Measurements from ENCODE around the gene KLF13. TPM values are rescaled to one million over a fixed set of nuclear protein-coding genes. Genes with fewer than 3 reads are reported as not detected.

KLF13 gene
- total RNA-seq, 1 donor, result 58.6 TPM

DNA sequence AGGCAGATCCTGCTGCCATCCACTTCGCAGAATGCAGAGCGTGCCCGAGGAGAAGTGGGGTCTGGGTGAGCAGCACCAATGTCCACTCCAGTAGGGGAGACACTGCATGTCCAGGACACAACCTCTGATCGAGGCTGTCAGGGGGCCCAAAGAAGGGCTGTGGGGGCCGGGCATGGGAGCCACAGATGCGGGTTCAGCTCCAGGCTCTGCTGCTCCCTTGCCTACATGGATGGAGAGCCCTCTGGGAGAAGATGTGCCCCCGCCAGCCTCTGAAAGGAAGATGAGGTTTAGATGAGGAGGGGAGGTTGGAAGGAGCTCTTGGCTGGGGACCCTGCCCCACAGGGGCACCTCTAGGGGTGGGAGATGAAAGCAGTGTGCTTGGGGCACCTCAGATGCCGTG, 75.4 kb downstream of the KLF13 start:
- no peaks in the 10 kb centered on the region for H3K36me3 ChIP-seq (ENCODE audit: insufficient read depth, low read length)
- H2AFZ ChIP-seq (ENCODE audit: low read length), result no peak overlapping the region
- no peak for DNase-seq (ENCODE audit: insufficient read length, low spot score, missing footprints)
- TF ChIP-seq, protein P1, sequence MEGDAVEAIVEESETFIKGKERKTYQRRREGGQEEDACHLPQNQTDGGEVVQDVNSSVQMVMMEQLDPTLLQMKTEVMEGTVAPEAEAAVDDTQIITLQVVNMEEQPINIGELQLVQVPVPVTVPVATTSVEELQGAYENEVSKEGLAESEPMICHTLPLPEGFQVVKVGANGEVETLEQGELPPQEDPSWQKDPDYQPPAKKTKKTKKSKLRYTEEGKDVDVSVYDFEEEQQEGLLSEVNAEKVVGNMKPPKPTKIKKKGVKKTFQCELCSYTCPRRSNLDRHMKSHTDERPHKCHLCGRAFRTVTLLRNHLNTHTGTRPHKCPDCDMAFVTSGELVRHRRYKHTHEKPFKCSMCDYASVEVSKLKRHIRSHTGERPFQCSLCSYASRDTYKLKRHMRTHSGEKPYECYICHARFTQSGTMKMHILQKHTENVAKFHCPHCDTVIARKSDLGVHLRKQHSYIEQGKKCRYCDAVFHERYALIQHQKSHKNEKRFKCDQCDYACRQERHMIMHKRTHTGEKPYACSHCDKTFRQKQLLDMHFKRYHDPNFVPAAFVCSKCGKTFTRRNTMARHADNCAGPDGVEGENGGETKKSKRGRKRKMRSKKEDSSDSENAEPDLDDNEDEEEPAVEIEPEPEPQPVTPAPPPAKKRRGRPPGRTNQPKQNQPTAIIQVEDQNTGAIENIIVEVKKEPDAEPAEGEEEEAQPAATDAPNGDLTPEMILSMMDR (IDR thresholded peaks at IDR 0.05; ENCODE audit: extremely low read depth, low read depth, low read length), result no peak
- H3K4me3 ChIP-seq (ENCODE audit: insufficient read depth, low read length), result no peak overlapping the region
- no peaks in the 10 kb centered on the region for H3K9me3 ChIP-seq (ENCODE audit: low read depth, low read length)
- no peaks in the 10 kb centered on the region for H3K79me2 ChIP-seq (ENCODE audit: insufficient read depth, low read length)
- H3K4me1 ChIP-seq (ENCODE audit: insufficient read depth, low read length), result peaks cover 62% of the 10 kb centered on the region
- H3K27me3 ChIP-seq (ENCODE audit: insufficient read depth, low read length), result no peaks in the 10 kb centered on the region
- peak overlapping the region; percentile 74 for H3K4me2 ChIP-seq (ENCODE audit: insufficient read depth, low read length)
- no peaks in the 10 kb centered on the region for H4K20me1 ChIP-seq (ENCODE audit: insufficient read depth, low read length)
- peak overlapping the region; percentile 98 for H3K27ac ChIP-seq (ENCODE audit: low read depth, low read length)

DNA sequence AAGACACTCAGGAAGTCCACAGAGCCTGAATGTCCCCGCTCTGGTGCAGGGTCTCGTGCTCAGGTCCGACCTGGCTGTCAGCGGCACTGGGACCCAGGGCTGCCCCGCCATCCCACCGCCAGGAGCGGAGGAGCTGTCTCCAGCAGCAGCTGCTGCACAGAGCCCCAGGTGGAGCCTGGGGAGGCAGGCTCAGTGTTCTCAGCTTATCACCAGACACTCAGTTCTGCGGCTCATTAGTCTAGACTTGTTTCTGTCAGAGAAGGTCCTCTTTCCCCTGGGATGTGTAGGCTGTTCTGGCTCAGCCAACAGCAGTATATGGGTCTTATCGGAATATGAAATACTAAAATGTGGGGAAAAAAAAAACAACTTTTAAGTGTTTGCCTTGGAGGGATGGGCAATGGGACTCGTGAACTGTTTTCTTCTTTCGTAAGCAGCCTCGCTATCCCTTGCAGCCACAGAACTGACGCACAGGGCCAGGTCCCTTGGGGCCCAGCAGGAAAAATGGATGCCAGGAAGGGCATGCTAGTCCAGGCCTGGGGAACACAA, 75.9 kb downstream of the KLF13 start:
- no peaks in the 10 kb centered on the region for H3K79me2 ChIP-seq (ENCODE audit: insufficient read depth, low read length)
- H3K9me3 ChIP-seq (ENCODE audit: low read depth, low read length), result no peaks in the 10 kb centered on the region
- no peaks in the 10 kb centered on the region for H3K27me3 ChIP-seq (ENCODE audit: insufficient read depth, low read length)
- TF ChIP-seq, protein P1 (IDR thresholded peaks at IDR 0.05; ENCODE audit: extremely low read depth, low read depth, low read length), result no peak
- no peaks in the 10 kb centered on the region for H4K20me1 ChIP-seq (ENCODE audit: insufficient read depth, low read length)
- peak; percentile 96 for DNase-seq (ENCODE audit: insufficient read length, low spot score, missing footprints)
- H2AFZ ChIP-seq (ENCODE audit: low read length), result peak overlapping the region; percentile 8
- H3K4me3 ChIP-seq (ENCODE audit: insufficient read depth, low read length), result no peak overlapping the region
- H3K4me1 ChIP-seq (ENCODE audit: insufficient read depth, low read length), result peaks cover 59% of the 10 kb centered on the region
- H3K4me2 ChIP-seq (ENCODE audit: insufficient read depth, low read length), result peak overlapping the region; percentile 74
- peak overlapping the region; percentile 98 for H3K27ac ChIP-seq (ENCODE audit: low read depth, low read length)
- no peaks in the 10 kb centered on the region for H3K36me3 ChIP-seq (ENCODE audit: insufficient read depth, low read length)

DNA sequence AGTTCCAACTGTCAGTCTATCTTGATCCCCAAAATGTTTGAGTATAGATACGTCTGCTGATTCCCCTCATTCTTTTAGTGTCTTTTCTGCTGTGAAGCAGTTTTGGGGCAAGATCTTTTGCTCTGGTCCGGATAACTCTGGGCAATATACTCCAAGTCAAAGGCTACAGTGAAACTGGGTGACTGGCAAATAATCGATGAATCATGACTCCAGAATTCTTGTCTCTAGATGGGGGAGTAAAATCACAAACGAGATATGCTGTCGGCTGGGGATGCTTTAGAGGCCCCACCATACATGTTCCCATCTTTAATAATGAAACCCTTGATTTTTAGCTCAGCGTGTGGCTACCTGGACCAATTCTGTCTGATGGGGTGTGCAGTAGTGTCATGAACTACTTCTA, 76.5 kb downstream of the KLF13 start:
- Histone ChIP-seq H3K27ac (ENCODE audit: low read depth, low read length) (peak overlapping the region; percentile 98), H3K4me2 (ENCODE audit: insufficient read depth, low read length) (peak overlapping the region; percentile 74)

DNA sequence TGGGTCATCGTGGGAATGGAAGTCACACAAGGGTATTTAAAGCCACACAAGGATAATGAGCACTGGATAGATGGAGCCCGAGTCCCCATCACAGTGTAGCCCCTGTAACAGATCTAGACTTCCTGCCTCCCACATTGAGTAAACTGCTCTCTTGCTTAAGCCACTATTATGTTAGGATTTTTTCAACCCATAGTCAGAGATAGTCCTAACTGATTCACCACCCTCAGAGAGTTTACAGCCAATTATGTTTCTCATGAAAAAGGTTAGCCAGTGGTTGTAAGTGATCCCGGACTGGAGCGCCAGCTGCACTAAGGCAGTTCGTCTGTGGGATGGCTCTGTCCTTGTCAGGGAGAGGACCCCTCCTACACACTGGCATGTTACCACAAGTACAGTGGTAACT, 77.0 kb downstream of the KLF13 start:
- Histone ChIP-seq H3K79me2 (ENCODE audit: insufficient read depth, low read length) (no peaks in the 10 kb centered on the region), H4K20me1 (ENCODE audit: insufficient read depth, low read length) (no peaks in the 10 kb centered on the region), H3K4me2 (ENCODE audit: insufficient read depth, low read length) (peak overlapping the region; percentile 74), H3K4me1 (ENCODE audit: insufficient read depth, low read length) (peaks cover 49% of the 10 kb centered on the region), H2AFZ (ENCODE audit: low read length) (peak overlapping the region; percentile 38), H3K9me3 (ENCODE audit: low read depth, low read length) (no peaks in the 10 kb centered on the region), H3K36me3 (ENCODE audit: insufficient read depth, low read length) (no peaks in the 10 kb centered on the region), H3K4me3 (ENCODE audit: insufficient read depth, low read length) (no peak overlapping the region), H3K27me3 (ENCODE audit: insufficient read depth, low read length) (no peaks in the 10 kb centered on the region), H3K27ac (ENCODE audit: low read depth, low read length) (peak overlapping the region; percentile 98)
- DNase-seq (ENCODE audit: insufficient read length, low spot score, missing footprints), result peak; percentile 93
- TF ChIP-seq, protein P1 (IDR thresholded peaks at IDR 0.05; ENCODE audit: extremely low read depth, low read depth, low read length), result no peak

More for the DNA sequence above, 76.5 kb downstream of the KLF13 start:
- H3K79me2 ChIP-seq (ENCODE audit: insufficient read depth, low read length), result no peaks in the 10 kb centered on the region
- no peaks in the 10 kb centered on the region for H3K9me3 ChIP-seq (ENCODE audit: low read depth, low read length)
- H2AFZ ChIP-seq (ENCODE audit: low read length), result peak overlapping the region; percentile 9
- TF ChIP-seq, protein P1 (IDR thresholded peaks at IDR 0.05; ENCODE audit: extremely low read depth, low read depth, low read length), result no peak
- H3K4me3 ChIP-seq (ENCODE audit: insufficient read depth, low read length), result no peak overlapping the region
- H3K27me3 ChIP-seq (ENCODE audit: insufficient read depth, low read length), result no peaks in the 10 kb centered on the region
- H3K4me1 ChIP-seq (ENCODE audit: insufficient read depth, low read length), result peaks cover 54% of the 10 kb centered on the region
- no peaks in the 10 kb centered on the region for H4K20me1 ChIP-seq (ENCODE audit: insufficient read depth, low read length)
- peak; percentile 82 for DNase-seq (ENCODE audit: insufficient read length, low spot score, missing footprints)
- no peaks in the 10 kb centered on the region for H3K36me3 ChIP-seq (ENCODE audit: insufficient read depth, low read length)

Measured in osteoblast (primary cell).